ENCODE results near the gene ABCA3.

ABCA3 gene

DNA sequence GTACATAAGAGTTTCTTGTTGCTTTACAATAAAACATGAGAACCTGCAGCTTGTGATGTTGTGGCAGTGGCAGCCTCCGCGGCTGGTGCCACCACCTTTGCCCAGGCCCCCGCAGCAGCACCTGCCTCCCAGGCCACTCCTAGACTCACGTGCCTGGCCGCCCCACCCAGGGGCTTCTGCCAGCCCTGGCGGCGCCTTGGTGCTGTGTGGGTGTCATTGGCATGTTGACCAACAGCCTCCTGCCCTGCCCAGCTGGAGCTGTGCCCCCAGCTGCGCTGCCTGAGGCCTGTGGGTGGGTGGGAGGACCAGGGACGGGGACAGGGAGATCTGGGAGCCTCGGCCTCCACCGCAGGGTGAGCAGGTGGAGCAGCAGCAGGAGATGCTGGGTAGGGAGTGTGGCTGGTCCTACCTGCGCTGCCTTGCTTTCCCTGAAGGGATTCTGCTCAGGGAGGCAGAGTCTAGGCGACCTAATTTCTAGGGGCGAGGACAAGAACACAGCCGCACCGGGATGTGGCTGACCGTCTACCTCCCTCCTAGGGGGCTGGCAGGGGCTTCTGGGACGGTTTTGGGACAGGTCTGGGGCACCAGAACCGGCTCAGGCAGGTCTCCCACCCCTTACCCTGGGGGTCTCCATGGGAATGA, 104.7 kb downstream of the ABCA3 start:
- TF ChIP-seq, protein P1, sequence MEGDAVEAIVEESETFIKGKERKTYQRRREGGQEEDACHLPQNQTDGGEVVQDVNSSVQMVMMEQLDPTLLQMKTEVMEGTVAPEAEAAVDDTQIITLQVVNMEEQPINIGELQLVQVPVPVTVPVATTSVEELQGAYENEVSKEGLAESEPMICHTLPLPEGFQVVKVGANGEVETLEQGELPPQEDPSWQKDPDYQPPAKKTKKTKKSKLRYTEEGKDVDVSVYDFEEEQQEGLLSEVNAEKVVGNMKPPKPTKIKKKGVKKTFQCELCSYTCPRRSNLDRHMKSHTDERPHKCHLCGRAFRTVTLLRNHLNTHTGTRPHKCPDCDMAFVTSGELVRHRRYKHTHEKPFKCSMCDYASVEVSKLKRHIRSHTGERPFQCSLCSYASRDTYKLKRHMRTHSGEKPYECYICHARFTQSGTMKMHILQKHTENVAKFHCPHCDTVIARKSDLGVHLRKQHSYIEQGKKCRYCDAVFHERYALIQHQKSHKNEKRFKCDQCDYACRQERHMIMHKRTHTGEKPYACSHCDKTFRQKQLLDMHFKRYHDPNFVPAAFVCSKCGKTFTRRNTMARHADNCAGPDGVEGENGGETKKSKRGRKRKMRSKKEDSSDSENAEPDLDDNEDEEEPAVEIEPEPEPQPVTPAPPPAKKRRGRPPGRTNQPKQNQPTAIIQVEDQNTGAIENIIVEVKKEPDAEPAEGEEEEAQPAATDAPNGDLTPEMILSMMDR (IDR thresholded peaks at IDR 0.05; ENCODE audit: low read depth, low read length), result no peak
- H3K4me3 ChIP-seq (ENCODE audit: low read depth, low read length), result no peak overlapping the region

DNA sequence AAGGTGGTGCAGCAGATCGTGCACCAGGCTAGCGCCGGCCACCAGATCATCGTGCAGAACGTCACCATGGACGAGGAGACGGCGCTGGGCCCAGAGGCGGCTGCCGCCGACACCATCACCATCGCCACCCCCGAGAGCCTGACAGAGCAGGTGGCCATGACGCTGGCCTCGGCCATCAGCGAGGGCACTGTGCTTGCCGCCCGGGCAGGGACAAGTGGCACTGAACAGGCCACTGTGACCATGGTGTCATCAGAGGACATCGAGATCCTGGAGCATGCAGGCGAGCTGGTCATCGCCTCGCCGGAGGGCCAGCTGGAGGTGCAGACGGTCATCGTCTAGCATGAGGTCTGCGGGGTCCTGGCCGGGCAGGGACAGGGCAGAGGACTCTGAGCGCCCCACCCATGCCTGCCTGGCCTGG, 105.3 kb downstream of the ABCA3 start:
- H3K4me3 ChIP-seq (ENCODE audit: low read depth, low read length), result no peak overlapping the region
- TF ChIP-seq, protein P1 (IDR thresholded peaks at IDR 0.05; ENCODE audit: low read depth, low read length), result no peak

GRCh38 chr16:2234813-2235170, 105.7 kb downstream of the ABCA3 start:
- TF ChIP-seq, protein P1 (IDR thresholded peaks at IDR 0.05; ENCODE audit: low read depth, low read length), result no peak
- H3K4me3 ChIP-seq (ENCODE audit: low read depth, low read length), result no peak overlapping the region

- TF ChIP-seq, protein P1 (IDR thresholded peaks at IDR 0.05; ENCODE audit: low read depth, low read length), result no peak
- no peak overlapping the region for H3K4me3 ChIP-seq (ENCODE audit: low read depth, low read length)
Observed at GRCh38 chr16:2233872-2234812, 106.4 kb downstream of the ABCA3 start.

GRCh38 chr16:2233046-2233775, 107.3 kb downstream of the ABCA3 start:
- TF ChIP-seq, protein P1 (IDR thresholded peaks at IDR 0.05; ENCODE audit: low read depth, low read length), result no peak
- no peak overlapping the region for H3K4me3 ChIP-seq (ENCODE audit: low read depth, low read length)

GRCh38 chr16:2232094-2232990, 108.2 kb downstream of the ABCA3 start:
- TF ChIP-seq, protein P1 (IDR thresholded peaks at IDR 0.05; ENCODE audit: low read depth, low read length), result no peak
- no peak overlapping the region for H3K4me3 ChIP-seq (ENCODE audit: low read depth, low read length)

Data from WI38 (cell line).